GM19238 (cell line): Measurements from ENCODE around the gene CD209.

ENCODE experiments used
- DNase-seq: peaks from one replicate; pipeline ENCODE4 v3.0.0; 2011; ENCODE audit warnings: low spot score; ENCODE audit not compliant: insufficient read length

The CD209 gene

DNA sequence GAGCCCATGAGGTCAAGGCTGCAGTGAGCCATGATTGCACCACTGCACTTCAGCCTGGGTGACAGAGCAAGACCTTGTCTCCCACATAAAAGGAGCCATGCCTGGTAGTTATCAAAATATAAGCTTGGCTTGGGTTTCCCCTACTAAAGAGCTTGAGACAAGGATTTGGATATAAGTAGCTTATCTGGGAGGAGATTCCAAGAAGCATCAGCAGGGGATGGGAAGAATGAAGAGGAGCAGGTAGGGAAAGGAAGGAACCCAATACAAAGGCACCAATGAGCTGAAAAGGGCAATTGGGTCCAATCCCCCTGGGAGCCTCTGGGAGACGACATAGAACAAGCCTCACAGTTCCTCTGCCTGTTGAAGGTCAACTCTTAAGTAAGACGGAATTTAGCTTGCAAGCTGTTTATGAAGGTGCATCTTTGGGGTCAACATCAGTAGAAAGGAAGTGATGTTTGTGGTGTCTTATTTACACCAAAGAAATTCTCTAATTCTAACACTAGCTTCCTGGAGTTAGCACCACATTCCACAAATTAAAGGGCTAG lies 8.1 kb downstream of the CD209 start:
- DNase-seq: no peak

DNA sequence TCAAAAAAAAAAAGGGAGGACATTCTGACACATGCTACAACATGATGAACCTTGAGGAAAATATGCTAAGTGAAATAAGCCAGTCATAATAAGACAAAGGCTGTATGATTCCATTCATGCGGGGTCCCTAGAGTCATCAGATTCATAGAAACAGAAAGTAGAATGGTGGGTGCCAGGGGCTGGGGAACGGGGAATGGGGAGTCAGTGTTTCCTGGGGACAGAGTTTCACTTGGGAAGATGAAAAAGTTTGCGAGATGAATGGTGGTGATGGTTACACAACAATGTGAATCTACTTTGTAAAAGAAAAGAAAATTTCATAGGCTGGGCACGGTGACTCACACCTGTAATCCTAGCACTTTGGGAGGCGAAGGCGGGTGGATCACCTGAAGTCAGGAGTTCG lies 9.3 kb downstream of the CD209 start:
- DNase-seq: no peak

DNA sequence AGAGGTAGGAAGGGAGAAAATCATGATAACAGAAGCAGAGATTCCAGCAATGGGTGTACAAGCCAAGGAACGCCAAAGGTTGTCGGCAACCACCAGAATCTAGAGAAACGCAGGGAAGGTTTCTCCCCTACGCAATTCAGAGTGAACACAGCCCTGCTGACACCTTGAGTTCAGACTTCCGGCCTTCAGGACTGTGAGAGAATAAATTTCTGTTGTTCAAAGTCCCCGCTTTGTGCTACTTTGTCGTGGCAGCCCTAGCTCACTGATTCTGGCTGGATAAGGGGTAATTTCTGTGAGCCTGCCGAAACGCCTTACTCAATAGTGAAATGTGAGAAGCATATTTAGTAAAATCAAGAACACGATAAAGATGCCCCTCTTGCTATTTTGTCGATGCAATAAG lies 10.1 kb downstream of the CD209 start:
- no peak for DNase-seq

DNA sequence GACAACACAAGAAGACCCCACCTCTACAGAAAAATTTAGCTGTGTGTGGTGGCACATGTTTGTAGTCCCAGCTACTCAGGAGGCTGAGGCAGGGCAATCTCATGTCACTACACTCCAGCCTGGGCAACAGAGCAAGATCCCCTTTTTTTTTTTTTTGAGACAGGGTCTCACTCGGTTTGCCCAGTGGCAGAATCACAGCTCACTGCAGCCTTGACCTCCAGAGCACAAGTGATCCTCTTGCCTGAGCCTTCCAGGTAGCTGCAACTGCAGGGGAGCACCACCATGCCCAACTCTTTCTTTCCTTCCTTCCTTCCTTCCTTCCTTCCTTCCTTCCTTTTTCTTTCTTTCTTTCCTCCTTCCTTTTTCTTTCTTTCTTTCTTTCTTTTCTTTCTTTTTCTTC lies 11.2 kb downstream of the CD209 start:
- no peak for DNase-seq

DNA sequence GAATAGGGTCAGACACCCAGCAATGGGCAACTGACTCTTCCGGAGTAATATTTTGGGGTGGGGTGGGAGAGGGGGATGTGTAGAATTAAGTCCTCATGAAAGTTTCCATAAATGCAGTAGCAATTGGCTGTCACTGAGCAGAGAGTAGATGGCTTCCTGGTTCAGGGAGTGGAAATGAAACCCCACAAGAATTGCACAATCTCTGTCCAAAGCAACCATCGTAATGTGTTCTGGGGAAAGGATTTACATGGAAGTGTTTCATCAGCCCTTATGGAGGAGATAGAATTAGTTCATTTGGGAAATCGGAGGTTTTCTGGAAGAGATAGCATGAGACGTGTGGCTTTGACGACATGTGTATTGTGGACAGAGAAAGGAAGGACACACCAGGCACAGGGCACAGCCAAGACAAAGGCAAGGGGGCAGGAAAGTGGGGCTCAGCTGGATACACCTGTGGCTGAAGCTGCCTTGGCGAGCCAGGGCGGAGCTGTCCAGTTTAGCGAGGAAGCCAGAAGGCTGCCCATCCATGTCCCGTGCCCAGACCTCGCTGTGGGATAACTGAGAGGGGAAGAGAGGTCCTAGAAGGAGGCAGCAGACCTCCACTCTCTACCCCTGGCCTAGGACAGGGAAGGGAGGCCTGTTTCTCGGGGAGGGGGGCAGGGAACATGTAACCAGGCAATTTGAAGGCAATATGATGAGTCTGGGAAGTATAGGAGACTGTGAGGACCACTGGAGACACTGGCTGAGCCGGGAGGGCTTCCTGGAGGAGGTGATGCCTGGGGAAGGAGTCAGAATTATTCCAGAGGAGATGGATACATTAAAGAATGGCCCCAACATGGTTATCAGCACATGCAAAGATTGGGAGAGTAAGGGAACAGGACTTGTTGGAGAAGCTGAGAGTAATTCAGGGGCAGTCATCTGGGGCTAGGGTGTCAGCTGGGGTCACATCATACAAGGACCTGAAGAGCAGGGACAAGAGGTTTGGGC lies 12.8 kb downstream of the CD209 start:
- no peak for DNase-seq

DNA sequence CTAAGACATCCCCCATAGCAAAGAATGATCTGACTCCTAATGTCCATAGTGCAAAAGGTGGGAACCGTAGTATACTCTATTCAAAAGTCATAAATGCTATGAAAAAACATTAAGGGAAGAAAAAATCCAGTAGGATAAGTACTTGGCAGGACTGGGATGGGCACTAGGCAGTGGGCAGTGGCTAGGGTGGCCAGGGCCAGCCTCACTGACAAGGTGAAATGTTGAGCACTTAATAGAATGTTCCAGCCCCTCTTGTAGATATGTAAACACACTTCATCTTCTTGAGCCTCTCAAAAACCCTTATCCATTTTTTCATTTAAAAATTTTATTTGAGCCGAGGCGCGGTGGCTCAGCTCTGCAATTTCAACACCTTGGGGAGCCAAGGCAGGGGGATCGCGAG lies 14.0 kb downstream of the CD209 start:
- DNase-seq: no peak

DNA sequence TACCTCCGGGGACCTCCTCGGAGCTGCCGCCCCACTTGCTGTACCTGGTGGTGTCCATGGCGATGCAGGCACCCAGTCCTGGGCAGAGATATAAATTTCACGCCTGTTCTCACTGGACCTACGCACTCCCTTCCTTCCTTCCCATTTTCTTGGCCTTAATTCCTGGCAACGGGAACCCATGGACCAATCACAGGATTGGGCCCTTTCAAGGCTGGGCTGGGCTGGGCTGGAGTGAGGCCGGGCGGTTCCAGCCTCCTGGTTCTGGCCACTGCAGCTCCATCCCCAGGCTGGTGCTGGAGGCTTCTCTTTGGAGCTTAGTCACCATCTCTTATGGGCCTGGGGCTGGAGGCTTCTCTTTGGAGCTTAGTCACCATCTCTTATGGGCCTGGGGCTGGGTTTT lies 15.3 kb downstream of the CD209 start, which contains the start of gene CLEC4G:
CLEC4G (minus strand) TSS at position 66 of the 400 bp plus-strand sequence; CDS start at position 58, 8 bp downstream.
- no peak for DNase-seq

DNA sequence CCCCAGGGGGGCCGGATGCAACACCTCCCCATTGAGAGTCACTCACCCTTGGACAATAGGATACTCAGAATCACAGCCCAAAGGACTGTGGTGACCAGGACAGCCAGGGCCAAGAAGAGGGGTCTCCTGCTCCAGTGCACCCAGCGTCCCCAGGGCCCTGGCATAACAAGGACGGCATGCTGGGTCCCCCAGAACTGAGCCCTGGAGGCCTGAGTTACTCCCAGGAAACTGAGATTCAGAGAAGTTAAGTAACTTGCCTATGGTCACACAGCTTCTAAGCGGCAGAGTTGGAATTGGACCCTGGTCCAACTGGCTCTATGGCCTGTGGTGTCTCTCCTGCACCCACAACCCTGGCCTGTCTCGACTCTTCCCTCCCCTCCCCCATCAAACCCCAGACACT lies 15.7 kb downstream of the CD209 start:
- DNase-seq: no peak

DNA sequence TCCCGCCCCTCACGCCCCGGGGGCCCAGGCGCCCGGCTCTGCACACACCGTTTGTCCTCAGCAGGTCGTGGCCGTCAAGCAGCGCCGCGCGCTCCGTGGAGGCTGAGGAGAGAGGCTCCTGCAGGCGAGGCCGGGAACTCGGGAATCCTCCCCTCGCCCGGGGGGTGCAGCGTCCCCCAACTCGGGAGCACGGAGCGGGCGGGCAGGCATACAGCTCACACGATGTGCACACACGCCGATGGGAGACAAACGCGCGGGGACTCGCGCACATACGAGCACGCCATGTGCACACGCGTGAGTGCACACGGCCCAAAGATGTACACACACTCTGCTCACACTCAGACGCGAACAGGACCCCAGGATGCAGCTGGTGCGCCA lies 16.1 kb downstream of the CD209 start:
- DNase-seq: no peak

DNA sequence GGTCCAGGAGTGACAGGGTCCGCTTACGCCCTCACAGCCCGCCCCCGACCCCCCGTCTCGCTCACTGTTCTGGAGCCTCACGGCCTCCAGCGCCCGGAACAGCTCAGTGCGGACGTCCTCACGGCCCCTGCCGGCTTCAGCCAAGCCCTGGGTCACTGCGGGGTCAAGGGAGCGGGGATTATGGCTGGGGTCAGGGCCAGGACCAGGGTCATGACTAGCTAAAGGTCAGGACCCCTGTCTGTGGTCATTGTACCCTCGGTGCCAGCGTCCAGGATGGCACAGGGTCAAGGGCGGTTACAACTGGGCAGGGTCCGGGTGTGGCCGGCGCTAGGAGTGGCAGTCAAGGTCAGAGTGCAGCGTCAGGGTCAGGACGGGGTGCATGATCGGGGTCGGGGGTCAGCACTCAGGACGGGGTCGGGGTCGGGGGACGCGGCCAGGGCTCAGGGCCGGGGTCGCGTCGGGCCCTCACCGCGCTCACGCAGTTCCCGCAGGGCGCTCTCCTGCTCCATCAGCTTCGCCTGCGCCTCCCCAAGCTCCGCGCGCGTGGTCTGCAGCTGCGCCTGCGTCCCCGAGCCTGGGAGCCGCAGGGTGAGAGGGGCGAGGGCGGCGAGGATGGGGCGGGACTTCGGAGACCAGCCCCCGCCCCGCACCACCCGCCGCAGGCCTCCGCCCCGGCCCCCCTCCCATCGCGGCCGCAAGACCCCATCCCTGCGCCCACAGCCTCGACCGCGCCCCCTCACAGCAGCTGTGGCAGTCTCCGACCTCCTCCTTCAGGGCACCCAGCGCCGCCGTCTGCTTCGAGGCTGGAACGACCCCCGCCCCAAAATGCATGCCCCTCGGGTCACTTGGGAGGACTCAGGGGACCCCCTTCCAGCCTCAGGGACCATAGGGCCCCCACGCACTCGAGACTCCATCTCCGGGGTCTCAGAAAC lies 16.8 kb downstream of the CD209 start:
- DNase-seq: no peak

DNA sequence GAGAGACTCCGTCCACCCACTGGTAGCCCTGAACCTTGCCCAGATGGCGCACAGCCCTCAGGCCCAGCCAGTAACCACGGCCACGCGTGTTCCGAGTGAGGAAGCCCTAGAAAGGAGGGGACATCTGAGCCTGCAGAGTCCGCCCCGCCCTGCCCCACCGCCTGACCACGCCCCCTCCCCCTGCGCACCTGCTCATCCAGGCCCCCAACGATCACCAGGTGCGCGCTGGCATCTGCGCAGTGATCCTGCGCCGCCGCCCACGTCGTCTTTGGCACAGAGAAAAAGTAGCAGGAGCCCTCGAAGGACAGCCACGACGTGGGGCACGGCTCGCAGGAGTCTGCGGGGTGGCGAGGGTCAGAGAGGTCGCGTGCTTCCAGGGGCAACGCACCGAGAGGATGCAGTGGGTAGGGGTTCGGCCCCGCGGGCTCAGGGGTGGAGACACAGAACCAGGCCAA lies 17.5 kb downstream of the CD209 start:
- DNase-seq: no peak

DNA sequence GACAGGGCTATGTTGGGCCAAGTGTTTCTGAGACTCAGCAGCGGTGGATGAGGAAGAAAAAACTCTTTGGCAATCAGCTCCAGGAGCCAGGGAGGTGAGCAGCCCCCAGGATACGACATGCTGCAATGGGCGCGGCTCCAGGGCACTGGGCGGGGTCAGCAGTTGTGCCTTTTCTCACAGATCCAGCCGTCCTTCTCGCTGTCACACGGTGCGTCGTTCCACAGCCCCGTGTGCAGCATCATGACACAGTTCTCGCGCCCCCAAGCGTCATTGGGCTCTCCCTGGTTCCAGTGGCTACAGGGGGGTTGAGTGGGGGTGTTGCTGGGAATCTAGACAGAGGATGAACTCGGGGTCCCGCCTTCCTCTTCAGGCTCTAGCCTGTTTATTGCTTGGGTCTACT lies 18.1 kb downstream of the CD209 start:
- no peak for DNase-seq

DNA sequence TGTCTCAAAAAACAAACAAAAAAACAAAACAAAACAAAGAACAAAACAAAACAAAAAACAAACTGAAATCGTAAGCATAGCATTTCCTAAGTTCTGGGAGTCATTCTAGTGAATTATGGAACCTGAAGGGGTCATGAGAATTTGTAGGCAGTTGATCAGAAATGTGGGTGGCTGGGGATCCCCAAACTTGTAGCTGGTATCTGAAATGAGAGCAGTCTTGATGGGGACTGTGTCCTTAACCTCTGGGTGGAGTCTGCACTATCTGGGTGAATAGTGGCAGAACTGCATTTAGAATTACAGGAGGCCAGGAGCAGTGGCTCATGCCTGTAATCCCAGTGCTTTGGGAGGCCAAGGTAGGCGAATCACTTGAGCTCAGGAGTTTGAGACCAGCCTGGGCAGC lies 21.5 kb downstream of the CD209 start:
- DNase-seq: no peak

DNA sequence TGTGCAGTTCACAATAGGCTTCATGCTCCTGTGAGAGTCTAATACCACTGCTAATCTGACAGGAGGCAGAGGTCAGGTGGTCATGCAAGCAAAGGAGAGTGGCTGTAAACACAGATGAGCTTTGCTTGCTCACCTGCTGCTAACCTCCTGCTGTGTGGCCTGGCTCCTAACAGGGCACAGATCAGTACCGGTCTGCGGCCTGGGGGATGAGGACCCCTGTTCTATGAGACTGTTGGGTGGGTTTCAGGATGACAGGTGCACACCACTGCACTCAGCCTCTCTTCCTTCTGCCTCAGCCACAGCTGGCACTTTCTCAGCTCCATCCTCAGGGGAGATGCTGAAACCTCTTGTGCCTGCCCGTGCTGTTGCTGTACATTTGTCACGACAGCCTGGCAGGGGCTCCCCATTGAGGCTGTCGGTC lies 25.1 kb downstream of the CD209 start:
- no peak for DNase-seq

DNA sequence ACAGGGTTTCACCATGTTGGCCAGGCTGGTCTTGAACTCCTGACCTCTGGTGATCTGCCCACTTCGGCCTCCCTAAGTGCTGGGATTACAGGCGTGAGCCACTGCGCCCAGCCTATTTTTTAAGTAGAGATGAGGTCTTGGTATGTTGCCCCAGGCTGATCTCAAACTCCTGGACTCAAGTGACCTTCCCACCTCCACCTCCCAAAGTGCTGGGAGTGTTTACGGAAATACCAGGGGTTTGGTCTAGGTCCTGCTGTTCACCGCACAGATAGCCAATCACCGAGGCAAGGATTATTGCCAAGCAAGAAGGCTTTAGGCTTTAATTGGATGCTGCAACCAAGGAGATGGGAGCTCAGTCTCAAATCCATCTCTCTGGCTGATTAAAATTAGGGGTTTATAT lies 27.0 kb downstream of the CD209 start:
- no peak for DNase-seq

DNA sequence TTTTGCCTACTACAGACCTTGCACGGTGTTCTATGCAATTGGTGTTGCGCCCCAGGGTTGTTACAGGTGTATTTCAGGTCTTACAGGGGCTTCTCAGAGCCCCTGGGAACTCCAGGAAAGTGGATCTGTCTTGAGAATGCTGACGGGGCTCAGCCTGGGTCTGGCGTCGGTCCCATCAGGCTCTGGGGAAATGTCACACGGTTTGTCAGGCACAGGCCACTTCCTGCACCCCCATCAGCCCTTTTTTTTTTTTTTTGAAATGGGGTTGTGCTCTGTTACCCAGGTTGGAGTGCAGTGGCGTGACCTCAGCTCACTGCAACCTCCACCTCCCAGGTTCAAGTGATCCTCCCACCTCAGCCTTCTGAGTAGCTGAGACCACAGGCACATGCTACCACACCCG lies 28.7 kb downstream of the CD209 start:
- no peak for DNase-seq

DNA sequence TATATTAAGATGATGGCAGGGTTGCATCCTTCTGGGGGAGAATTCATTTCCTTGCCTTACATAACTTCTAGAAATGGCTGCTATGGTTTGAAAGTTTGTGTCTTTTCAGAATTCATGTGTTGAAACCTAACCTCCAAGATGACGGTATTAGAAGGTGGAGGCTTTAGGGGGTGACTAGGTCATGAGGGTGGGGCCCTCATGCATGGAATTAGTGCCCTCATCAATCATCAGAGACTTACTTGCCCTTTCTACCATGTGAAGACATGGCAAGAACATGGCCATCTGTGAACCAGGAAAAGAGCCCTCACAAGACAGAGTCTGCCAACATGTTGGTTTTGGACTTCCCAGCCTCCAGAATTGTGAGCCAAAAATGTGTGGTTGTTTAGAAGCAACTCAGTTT lies 30.6 kb downstream of the CD209 start:
- no peak for DNase-seq

DNA sequence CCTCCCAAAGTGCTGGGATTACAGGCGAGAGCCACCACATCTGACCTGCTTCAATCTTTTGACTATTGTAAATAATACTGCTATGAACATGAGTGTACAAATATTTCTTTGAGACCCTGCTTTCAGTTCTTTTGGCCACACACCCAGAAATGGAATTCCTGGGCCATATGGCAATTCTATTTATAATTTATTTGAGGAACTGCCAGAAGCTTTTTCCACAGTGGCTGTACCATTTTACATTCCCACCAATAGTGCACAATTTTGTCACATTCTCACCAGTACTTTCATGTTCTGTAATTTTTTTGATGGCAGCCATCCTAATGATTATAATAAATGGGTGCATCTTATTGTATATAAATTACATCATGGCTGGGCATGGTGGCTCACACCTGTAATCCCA lies 31.7 kb downstream of the CD209 start:
- DNase-seq: no peak

DNA sequence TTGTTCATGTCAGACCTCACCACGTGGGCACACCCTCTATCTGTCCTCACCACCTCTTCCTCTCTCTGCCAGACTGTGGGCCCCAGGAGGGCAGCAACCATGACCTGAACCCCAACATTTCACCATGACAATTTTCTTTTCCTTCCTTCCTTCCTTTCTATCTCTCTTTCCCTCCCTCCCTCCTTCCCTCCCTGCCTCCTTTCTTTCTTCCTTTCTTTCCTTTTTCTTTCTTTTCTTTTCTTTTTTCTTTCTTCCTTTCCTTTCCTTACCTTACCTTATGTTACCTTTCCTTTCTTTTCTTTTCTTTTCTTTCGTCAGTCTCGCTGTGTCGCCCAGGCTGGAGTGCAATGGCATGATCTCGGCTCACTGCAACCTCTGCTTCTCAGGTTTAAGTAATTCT lies 36.7 kb downstream of the CD209 start:
- DNase-seq: no peak

DNA sequence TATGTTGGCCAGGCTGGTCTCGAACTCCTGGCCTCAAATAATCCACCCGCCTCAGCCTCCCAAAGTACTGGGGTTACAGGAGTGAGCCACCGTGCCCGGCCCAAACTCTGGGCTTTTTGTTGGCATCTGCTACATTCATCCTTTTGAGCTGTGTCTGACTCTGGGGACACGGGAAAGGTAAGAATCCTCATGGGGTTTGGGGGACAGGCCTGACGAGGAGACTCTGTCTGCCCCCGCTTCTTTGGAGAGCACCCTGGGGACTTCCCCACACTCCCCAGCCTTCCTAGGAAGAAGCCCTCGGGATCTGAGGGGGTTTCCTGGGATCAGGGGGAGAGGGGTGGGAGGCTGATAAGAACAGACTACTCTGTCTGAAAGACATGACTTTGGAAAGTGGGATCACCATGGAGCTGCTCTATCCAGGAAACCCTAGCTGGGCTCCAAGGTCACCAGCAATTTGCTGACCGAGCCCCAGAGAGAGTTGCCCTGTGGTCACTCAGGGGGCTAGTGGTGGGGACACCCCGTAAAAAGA lies 37.3 kb downstream of the CD209 start:
- DNase-seq: no peak

DNA sequence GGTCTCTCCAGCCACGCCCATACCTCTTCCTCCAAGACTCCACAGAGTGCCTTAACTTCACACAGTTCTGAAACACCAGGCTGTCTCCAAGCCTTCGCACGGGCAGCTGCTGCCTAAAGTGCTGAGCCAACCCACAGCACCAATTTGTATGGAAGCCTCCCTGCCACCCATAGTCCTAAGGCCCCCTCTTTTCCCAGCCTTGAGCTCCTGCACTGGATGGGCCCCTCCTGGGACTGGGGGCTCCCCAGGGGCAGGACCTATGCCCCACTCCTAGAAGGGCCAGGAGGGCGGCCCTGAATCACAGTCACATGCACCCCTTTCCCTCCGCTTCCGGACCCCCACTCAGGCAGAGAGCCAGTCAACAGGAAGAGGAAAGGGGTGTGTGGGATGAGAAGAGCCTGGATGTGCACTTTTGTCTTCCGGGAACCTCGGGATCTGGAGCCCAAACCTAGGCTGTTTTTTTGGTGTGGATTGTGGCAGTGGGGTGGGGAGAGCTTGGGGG lies 40.3 kb downstream of the CD209 start:
- DNase-seq: no peak
